ENCODE results near the gene BTN1A1. TPM values are rescaled to one million over a fixed set of nuclear protein-coding genes. Genes with fewer than 3 reads are reported as not detected.
A peak's percentile ranks its signal among the peaks of the same experiment; 100 is the strongest.

BTN1A1 gene
- total RNA-seq, 1 donor = not detected

- DNase-seq (ENCODE audit: low read depth) = no peak
- H3K4me3 ChIP-seq (ENCODE audit: low read depth, low read length) = no peak overlapping the region
- no peak for TF ChIP-seq CTCF (IDR thresholded peaks at IDR 0.05; ENCODE audit: insufficient read depth, low read length)
Measured at GRCh38 chr6:26524722-26525370, 24.7 kb downstream of the BTN1A1 start.

GRCh38 chr6:26525838-26526237 is 25.7 kb downstream of the BTN1A1 start:
- no peak for TF ChIP-seq CTCF (IDR thresholded peaks at IDR 0.05; ENCODE audit: insufficient read depth, low read length)
- no peak overlapping the region for H3K4me3 ChIP-seq (ENCODE audit: low read depth, low read length)
- peak; percentile 14 for DNase-seq (ENCODE audit: low read depth)

GRCh38 chr6:26526928-26527327 is 26.8 kb downstream of the BTN1A1 start:
- no peak for DNase-seq (ENCODE audit: low read depth)
- no peak overlapping the region for H3K4me3 ChIP-seq (ENCODE audit: low read depth, low read length)
- no peak for TF ChIP-seq CTCF (IDR thresholded peaks at IDR 0.05; ENCODE audit: insufficient read depth, low read length)

- no peak for DNase-seq (ENCODE audit: low read depth)
- no peak for TF ChIP-seq CTCF (IDR thresholded peaks at IDR 0.05; ENCODE audit: insufficient read depth, low read length)
- H3K4me3 ChIP-seq (ENCODE audit: low read depth, low read length) = no peak overlapping the region
Measured at GRCh38 chr6:26530203-26530602, 30.1 kb downstream of the BTN1A1 start.

- DNase-seq (ENCODE audit: low read depth) = no peak
- no peak overlapping the region for H3K4me3 ChIP-seq (ENCODE audit: low read depth, low read length)
- no peak for TF ChIP-seq CTCF (IDR thresholded peaks at IDR 0.05; ENCODE audit: insufficient read depth, low read length)
Measured at GRCh38 chr6:26531897-26532296, 31.8 kb downstream of the BTN1A1 start.

GRCh38 chr6:26532699-26533531 is 32.8 kb downstream of the BTN1A1 start:
- no peak for TF ChIP-seq CTCF (IDR thresholded peaks at IDR 0.05; ENCODE audit: insufficient read depth, low read length)
- peak overlapping the region; percentile 70 for H3K4me3 ChIP-seq (ENCODE audit: low read depth, low read length)
- peak; percentile 95 for DNase-seq (ENCODE audit: low read depth)
